COLO668 (cell line): Measurements from ENCODE around the gene PHF1.

Experiments
- DNase-seq: peaks from one replicate; lab custom pipeline; 2025; ENCODE audit not compliant: unreplicated experiment; lab: John Stamatoyannopoulos, UW

The PHF1 gene

DNA sequence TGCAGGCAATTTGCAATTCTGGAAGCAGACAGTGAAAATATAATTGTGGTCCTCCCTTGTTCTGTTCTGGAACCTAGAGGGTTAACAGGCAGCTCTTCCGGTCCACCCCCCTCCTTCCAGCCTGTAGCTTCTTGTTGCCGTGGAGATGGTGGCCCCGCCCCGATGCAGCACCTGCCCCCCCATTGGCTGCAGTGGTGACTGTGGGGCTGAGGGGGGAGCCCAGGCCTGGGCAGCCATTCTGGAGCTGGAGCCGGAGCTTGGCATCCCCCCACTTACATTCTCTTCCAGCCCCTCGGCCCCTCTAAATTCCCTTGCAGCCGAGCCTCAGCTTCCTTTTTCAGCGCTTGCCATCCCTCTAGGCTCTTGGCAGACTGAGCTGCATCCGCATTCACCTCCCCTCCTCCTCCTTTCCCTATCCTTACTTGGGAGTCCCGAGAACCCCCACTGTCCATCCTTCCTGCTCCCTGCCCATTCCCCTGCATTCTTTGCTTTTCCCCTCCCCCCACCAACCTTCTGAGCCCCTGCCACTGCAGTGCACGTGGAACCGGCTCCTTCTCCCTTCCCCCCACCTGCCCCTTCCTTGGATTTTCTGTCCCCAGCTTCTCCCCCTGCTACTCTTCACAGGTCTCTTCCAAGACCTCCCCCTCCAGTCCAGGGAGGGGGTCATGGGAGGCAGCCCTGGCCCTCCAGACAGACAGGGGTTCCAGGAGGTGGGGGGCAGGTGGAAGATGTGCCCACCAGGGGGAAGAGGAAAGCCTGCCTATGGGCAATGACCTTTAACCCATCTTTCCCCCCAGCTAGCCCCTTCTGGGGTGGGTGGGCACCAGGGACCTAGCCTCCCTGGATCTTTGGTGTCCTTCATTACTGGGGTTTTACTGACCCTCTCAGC, 20.4 kb downstream of the PHF1 start:
- peak; percentile 13 for DNase-seq

DNA sequence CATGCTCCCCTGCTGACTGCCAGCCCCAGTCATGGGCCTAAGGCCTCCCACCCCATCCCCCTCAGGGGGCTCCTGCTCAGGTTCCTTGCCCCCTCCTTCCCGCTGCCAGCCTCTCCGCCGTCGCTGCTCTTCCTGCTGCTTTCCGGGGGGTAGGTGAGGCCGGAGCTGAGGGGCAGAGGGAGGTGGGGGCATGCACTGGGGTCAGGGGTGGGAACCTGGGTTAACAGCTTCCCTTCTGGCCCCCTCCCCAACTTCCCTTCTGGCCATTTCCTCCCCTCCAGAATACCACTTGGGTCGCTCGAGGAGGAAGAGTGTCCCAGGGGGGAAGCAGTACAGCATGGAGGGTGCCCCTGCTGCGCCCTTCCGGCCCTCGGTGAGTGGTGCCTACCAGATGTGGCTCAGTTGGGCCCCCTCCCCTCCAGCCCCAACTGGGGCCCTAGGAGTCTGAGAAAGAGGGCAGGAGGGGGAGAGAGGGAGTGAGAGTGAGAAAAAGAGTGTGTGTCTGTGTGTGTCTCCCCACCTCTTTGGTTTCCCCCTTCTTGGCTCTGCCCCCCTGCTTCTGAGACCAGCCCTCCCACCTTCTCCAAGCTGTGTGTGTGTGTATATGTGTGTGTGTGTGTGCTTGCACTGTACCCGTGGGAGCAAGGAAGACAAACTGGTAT, 21.2 kb downstream of the PHF1 start:
- no peak for DNase-seq

DNA sequence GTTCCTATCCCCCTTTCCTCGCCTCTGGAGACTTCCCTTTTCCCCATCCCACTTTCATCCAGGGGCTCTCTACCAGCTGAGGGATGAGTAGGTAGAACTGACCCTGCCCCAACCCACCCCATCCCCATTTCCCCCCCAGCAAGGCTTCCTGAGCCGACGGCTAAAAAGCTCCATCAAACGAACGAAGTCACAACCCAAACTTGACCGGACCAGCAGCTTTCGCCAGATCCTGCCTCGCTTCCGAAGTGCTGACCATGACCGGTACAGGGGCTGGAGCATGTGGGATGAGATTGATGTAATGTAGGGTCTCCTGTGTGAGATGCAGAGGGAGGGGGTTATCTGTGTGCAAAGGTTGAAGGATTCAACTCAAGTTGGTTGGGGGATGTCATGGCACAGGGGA, 21.7 kb downstream of the PHF1 start:
- DNase-seq, result no peak

DNA sequence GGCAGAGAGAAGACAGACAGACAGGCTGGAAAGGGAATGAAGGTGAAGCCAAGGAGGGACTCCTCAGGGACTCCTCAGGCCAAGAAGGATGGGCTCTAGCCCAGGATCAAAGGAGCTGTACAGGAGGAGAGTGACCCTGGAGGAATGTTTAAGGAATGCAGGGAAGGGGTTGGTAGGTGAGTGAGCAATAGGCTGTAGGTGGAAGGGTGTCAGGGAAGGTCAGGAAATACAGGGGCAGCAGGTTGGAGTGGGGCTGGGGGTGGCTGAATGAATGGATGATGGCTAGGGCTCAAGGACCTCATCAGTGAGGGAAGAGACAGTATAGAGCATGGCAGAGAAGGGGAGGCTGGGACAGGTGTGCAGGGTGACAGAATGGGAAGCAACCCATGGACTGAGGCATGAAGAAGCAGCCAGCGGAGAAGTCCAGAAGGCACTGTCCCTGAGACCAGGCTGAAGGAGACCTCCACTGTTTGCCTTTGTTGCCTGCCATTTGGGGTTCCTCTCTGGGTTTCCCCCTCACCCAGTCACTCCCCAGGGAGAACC, 22.3 kb downstream of the PHF1 start:
- DNase-seq, result no peak

DNA sequence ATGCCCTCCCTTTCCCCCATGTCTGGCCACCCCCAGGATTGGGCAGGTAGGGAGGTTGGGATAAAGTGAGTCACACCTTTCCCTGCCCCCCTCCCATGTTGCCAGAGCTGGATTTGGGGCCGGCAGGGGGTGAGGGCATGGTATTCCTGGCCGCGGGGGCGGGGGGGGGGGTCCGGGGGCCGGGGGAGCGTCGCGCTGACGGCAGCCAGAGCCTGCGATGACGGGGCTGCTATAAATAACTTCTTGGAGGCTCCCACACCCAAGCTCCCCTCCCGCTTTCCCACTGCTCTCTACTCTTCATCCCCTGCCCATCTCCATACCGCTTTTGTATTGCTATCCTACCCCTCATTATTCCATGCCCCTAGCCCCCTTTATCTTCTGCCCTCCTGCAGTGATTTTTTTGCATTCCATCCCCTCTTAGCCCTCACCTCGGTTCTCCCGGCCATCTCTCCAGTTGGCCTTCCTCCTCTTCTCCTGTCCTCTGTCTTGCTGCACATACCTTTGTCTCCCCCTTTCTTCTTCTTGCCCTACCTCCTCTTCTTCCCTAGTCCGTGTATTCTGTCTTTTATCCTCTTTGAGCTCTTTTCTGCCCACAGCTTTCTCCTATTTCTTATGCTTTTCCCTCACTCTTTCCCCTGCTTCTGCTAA, 22.9 kb downstream of the PHF1 start:
- DNase-seq, result no peak

DNA sequence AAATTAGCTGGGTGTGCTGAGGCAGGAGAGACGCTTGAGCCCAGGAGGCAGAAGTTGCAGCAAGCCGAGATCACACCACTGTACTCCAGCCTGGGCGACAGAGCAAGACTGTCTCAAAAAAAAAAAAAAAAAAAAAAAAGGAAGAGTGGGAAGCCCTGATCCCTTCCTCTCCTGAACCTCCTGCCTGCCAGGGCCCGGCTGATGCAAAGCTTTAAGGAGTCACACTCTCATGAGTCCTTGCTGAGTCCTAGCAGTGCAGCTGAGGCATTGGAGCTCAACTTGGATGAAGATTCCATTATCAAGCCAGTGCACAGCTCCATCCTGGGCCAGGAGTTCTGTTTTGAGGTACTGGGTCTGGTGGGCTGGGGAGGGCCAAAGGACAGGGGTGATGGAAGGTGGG, 24.1 kb downstream of the PHF1 start:
- no peak for DNase-seq

DNA sequence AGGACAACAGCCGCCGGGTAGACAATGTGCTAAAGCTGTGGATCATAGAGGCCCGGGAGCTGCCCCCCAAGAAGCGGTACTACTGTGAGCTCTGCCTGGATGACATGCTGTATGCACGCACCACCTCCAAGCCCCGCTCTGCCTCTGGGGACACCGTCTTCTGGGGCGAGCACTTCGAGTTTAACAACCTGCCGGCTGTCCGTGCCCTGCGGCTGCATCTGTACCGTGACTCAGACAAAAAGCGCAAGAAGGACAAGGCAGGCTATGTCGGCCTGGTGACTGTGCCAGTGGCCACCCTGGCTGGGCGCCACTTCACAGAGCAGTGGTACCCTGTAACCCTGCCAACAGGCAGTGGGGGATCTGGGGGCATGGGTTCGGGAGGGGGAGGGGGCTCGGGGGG, 26.9 kb downstream of the PHF1 start:
- no peak for DNase-seq

DNA sequence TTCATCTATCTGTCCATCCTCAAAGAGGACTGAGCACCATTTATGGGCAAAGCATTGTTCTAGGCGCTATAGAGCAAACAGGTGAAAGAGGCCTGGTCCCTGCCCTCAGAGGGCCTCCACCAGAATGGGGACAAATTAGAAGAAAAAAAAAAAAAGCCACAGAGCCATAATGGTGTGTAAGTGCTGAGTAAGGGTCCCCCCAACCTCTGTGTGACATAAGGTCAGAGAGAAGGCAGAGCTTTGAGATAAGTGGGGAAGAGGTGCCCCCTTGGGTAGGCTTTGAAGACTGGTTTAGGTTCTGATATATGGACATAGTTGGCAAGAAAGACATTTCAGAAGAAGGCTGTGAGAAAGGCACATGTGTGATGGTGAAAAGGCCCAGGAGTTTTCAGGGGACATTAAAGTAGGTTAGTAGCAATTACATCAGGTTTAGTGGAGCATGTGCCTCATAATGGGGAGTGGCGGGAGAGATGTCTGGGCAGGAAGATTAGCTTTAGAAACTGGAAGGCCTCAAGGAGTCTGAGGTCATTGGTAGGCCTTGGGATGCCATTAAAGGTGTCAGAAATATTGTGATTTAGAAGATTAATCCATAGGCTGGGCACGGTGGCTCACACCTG, 28.3 kb downstream of the PHF1 start:
- DNase-seq, result no peak

DNA sequence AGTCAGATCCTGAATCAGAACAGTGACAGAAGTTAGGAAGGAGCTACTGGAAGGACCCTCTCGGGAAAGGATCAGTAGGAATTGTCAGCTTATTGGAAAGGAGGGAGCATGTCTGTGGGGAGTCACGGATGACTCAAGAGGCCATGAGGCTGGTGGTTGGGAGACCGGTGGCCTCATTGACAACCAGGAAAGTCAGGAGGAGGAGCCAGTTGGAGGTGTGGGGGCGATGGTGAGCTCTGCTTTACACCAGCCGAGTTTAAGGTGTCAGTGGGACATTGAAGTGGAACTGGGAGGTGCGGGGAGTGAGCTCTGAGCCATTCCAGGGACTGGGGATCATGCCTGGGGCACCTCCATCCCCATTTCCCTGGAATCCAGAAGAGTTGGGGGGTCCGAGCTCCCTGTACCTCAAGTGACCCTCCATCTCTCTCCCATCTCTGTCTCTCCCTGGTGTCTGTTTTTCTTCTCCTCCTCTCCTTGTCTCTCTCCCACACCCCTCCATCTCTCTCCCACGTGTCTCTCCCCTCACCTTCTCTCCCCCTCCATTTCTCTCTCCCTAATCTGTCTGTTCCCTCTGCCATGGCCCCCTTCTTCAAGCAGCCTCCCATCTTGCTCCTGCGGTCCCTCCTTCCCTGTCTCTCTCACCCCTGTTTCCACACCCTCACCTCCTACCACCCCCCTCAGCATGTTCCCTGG, 29.3 kb downstream of the PHF1 start:
- DNase-seq, result no peak

DNA sequence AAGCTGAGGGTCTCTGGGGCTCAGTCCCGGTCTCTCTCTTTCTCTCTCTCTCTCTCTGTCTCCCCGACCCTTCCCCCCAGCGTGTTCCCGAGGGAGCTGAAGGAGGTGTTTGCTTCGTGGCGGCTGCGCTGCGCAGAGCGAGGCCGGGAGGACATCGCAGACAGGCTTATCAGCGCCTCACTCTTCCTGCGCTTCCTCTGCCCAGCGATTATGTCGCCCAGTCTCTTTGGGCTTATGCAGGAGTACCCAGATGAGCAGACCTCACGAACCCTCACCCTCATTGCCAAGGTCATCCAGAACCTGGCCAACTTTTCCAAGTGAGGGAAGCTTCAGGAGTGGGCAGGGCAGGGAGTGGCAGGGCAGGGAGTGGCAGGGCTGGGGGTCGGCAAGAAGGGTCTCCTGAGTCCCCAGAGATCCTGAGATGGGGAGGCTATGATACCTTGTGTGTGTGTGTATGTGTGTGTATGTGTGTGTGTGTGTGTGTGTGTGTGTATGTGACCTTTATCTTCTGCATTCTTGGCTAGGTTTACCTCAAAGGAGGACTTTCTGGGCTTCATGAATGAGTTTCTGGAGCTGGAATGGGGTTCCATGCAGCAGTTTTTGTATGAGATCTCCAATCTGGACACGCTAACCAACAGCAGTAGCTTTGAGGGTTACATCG, 30.0 kb downstream of the PHF1 start:
- DNase-seq, result no peak

DNA sequence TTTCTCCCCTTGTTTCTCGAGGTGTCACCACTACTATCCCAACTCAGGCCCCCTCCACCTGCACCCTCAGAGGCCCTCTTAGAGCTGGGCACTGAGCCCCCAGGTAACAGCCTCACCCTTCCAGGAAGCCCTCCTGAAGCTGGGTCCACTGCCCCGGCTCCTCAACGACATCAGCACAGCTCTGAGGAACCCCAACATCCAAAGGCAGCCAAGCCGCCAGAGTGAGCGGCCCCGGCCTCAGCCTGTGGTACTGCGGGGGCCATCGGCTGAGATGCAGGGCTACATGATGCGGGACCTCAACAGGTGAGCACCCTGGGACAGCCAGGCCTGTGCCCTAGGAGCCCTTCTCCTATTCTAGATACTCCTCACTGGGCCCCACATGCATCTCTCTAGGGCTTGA, 30.6 kb downstream of the PHF1 start:
- DNase-seq, result no peak

DNA sequence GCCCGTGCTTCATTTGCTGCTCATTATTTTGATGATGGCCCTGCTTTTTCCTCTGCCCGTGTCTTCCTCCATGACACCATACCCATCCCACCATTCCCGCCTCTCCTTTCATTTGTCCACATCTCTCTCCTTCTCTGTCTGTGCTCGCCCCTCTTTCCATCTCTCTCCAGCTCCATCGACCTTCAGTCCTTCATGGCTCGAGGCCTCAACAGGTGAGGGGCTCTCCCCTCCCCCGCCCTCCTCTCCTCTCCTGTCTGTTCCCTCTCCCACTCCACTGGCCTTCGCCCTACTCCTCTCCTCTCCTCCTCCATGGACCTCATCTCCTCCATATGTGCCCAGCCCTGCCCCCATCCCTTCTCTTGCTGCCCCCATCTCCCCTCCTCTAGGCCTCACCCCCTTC, 31.5 kb downstream of the PHF1 start:
- no peak for DNase-seq

DNA sequence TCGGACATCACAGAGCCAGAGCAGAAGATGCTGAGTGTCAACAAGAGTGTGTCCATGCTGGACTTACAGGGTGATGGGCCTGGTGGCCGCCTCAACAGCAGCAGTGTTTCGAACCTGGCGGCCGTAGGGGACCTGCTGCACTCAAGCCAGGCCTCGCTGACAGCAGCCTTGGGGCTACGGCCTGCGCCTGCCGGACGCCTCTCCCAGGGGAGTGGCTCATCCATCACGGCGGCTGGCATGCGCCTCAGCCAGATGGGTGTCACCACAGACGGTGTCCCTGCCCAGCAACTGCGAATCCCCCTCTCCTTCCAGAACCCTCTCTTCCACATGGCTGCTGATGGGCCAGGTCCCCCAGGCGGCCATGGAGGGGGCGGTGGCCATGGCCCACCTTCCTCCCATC, 32.2 kb downstream of the PHF1 start:
- no peak for DNase-seq

DNA sequence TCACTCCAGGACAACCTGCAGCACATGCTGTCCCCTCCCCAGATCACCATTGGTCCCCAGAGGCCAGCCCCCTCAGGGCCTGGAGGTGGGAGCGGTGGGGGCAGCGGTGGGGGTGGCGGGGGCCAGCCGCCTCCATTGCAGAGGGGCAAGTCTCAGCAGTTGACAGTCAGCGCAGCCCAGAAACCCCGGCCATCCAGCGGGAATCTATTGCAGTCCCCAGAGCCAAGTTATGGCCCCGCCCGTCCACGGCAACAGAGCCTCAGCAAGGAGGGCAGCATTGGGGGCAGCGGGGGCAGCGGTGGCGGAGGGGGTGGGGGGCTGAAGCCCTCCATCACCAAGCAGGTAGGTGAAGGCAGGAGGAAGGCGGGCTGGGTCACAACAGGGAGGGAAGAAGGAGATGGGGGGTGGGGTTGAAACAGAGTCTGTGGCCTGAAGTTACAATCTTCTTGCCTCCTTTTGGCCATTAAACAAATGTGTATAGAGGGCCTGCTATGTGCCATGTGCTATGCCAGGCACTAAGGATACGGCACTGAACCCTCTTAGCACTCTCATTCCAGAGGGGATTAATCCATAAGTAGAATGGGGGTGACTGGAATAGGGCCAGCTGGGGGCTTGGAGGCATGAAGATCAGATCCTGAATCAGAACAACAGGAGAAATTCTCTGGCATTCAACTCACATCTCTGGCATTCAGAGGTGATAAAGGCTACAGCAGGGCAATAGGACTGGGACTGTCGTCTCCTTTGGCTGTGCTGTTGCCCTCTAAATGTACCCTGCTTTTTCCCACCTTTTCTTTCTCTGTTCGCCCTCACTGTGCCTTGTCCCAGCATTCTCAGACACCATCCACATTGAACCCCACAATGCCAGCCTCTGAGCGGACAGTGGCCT, 33.0 kb downstream of the PHF1 start:
- no peak for DNase-seq

DNA sequence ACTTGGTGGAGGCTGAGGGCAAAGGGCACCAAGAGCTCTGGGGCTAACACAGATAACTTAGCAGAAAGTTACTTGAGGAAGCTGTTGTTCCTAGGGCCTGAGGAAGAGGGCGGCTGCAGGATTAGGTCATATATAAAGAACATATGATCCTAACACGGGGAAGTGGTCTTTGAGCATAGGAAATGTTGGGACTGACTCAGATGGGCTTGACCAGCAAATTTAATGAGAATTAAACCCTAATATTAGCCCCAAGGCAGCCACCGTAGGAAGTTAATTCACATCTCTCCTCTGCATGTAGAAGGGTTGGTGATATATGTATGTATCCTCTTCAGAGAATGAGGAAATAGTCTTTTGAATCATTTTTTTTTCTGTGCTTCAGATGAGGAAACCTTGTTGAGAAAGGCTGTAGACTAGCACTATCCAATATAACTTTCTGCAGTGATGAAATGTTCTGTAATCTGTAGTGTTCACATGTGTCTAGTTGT, 34.3 kb downstream of the PHF1 start:
- no peak for DNase-seq

DNA sequence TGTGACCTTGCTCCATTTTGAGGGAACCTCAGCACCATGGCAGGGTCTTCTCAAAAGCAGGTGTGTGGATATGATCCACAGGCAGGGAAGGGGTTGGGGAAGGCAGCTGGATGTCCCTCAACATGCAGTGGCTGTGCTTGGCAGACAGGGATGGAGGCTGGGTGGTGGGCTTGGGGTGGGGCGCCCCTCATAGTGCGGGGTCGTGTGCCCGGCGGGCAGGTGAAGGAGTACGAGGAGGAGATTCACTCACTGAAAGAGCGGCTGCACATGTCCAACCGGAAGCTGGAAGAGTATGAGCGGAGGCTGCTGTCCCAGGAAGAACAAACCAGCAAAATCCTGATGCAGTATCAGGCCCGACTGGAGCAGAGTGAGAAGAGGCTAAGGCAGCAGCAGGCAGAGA, 35.5 kb downstream of the PHF1 start:
- DNase-seq, result no peak

DNA sequence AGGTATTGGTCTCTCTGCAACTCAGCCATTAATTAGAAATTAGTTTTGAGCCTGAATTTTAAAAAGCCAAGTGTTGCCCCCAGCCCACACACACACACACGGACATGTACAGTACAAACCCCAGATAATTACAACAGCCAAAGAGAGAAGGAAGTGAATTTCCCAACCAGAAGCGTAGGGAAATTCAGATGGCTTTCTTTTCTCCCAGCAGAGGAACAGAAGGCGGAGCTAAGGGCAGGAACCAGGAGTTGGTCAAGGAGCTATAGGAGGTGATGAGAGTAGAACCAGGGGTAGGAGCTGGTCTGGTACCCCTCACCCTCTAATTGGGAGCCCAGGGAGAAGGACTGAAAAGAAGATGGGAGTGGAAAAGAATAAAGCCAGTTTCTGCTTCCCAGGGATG, 39.6 kb downstream of the PHF1 start:
- no peak for DNase-seq

DNA sequence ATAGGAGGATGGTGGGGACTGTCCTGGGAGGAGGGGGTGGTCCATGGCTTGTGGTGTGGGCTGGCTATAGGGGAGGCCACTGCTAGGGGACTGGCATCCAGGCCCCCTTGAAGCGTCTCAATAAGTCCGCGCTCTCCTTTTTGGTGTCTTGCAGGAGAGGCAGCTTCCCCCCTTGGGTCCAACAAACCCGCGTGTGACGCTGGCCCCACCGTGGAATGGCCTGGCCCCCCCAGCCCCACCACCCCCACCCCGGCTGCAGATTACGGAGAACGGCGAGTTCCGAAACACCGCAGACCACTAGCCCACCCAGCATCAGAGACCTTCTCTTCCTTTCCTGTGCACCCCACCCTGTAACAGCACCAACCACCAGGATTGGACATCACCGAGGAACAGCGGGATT, 40.8 kb downstream of the PHF1 start:
- DNase-seq, result no peak

DNA sequence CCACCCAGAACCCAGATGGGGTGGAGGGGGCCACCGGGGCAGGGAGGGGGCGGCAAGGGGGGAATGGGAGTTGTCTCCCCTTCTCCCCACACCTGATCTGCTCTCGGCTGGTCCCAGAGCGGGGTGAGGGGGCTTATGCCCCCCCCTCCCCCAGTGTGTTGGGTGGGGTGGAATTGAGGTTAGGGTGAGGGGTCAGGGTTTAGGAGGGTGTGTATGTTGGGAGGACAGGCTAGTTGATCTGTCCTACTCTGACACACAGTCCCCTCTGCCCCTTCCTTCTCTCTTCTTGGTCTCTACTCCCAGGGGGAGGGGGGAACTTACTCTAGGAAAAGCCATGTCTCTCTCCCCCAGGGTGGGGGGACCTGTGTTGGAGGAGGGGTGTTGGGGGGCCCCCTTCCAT, 41.7 kb downstream of the PHF1 start:
- DNase-seq, result no peak
